ENCODE data around the gene WEE2. TPM values are rescaled to one million over a fixed set of nuclear protein-coding genes. Genes with fewer than 3 reads are reported as not detected.

WEE2 gene
- 0.06 TPM for total RNA-seq
- 0.13 TPM for polyA plus RNA-seq (ENCODE audit: insufficient read depth, low read depth, low replicate concordance)
- long read RNA-seq, donor 1 = 0 reads
- long read RNA-seq, donor 2 = 0 reads
- long read RNA-seq, donor 3 = 0 reads
- long read RNA-seq, donor 4 = 0 reads
- long read RNA-seq, donor 5 = 0 reads
- long read RNA-seq, donor 6 = 0 reads
- long read RNA-seq, donor 7 = 0 reads
- long read RNA-seq, donor 8 = 0 reads
- long read RNA-seq, donor 9 = 0 reads
- long read RNA-seq, donor 10 = 0 reads

- Histone ChIP-seq H3K27me3 (ENCODE audit: control insufficient read depth, insufficient read depth, low read length) (no peaks in the 10 kb centered on the region), H3K9me3 (ENCODE audit: control insufficient read depth in 2 of 3, insufficient read depth in 1 of 3, low read length in 3 of 3) (no peaks in the 10 kb centered on the region), H3K4me3 (ENCODE audit: low read length in 3 of 3) (no peak within 1 kb of the TSS), H3K36me3 (ENCODE audit: control insufficient read depth in 2 of 3, insufficient read depth in 3 of 3, low read length in 3 of 3) (no peaks in the 10 kb centered on the region), H3K27ac (ENCODE audit: low read depth in 2 of 2, low read length in 2 of 2) (no peak within 1 kb of the TSS), H3K9ac (ENCODE audit: low read length in 3 of 3) (no peak within 1 kb of the TSS), H3K4me1 (ENCODE audit: control insufficient read depth in 2 of 3, insufficient read depth in 2 of 3, low read depth in 1 of 3, low read length in 3 of 3) (no peaks in the 10 kb centered on the region)
- FAIRE-seq (no peak), DNase-seq (no peak)
- intact Hi-C loops (cut with DNase I) = no loop called here
- no peak for TF ChIP-seq CTCF (IDR thresholded peaks at IDR 0.05; ENCODE audit: borderline replicate concordance, extremely low read depth, insufficient read depth)
These were observed at the start of gene WEE2 for GRCh38 chr7:141708351-141708750. TSS of gene WEE2 (plus strand) at chr7:141708353. CDS start at chr7:141708759, 406 bp downstream.

GRCh38 chr7:141659501-141659900 lies 48.7 kb upstream of the WEE2 start:
- DNase-seq (no peak), FAIRE-seq (no peak)
- no peaks in the 10 kb centered on the region for H3K27me3 ChIP-seq (ENCODE audit: control insufficient read depth, insufficient read depth, low read length)
- no peak overlapping the region for H3K4me3 ChIP-seq (ENCODE audit: low read length in 3 of 3)
- TF ChIP-seq CTCF (IDR thresholded peaks at IDR 0.05; ENCODE audit: borderline replicate concordance, extremely low read depth, insufficient read depth) = no peak
- no peak overlapping the region for H3K9ac ChIP-seq (ENCODE audit: low read length in 3 of 3)
- peaks cover 0 to 12% (median 5%) of the 10 kb centered on the region in 3 donors for H3K4me1 ChIP-seq (ENCODE audit: control insufficient read depth in 2 of 3, insufficient read depth in 2 of 3, low read depth in 1 of 3, low read length in 3 of 3)
- H3K27ac ChIP-seq (ENCODE audit: low read depth in 2 of 2, low read length in 2 of 2) = no peak overlapping the region
- H3K9me3 ChIP-seq (ENCODE audit: control insufficient read depth in 2 of 3, insufficient read depth in 1 of 3, low read length in 3 of 3) = no peaks in the 10 kb centered on the region
- intact Hi-C loops (cut with DNase I) = no loop called here
- peaks cover 0 to 36% (median 5%) of the 10 kb centered on the region in 3 donors for H3K36me3 ChIP-seq (ENCODE audit: control insufficient read depth in 2 of 3, insufficient read depth in 3 of 3, low read length in 3 of 3)

DNA sequence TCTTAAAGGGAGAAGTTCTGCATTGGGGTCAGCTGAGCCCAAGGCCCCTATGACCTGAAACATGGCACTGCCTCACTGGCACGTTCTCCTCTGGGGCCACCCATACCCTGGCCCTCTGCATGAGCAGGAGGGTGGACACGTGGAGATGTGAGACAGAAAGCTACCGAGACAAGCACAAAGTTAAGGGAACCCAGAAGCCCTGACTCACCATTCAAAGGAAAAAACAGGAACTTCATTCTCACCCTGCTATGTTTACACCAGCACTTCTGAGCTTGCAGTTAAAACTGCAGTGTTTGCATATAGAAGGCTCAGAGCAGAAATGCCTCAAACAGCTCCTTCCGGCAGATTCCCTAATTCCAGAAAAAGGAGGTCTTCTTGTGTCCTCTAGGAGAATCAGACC lies 47.9 kb upstream of the WEE2 start:
- no peak for TF ChIP-seq CTCF (IDR thresholded peaks at IDR 0.05; ENCODE audit: borderline replicate concordance, extremely low read depth, insufficient read depth)
- Histone ChIP-seq H3K27ac (ENCODE audit: low read depth in 2 of 2, low read length in 2 of 2) (no peak overlapping the region), H3K9ac (ENCODE audit: low read length in 3 of 3) (no peak overlapping the region), H3K27me3 (ENCODE audit: control insufficient read depth, insufficient read depth, low read length) (no peaks in the 10 kb centered on the region), H3K4me1 (ENCODE audit: control insufficient read depth in 2 of 3, insufficient read depth in 2 of 3, low read depth in 1 of 3, low read length in 3 of 3) (peaks cover 0 to 12% (median 5%) of the 10 kb centered on the region in 3 donors), H3K36me3 (ENCODE audit: control insufficient read depth in 2 of 3, insufficient read depth in 3 of 3, low read length in 3 of 3) (peaks cover 0 to 40% (median 7%) of the 10 kb centered on the region in 3 donors), H3K4me3 (ENCODE audit: low read length in 3 of 3) (no peak overlapping the region), H3K9me3 (ENCODE audit: control insufficient read depth in 2 of 3, insufficient read depth in 1 of 3, low read length in 3 of 3) (no peaks in the 10 kb centered on the region)
- intact Hi-C loops (cut with DNase I) = no loop called here
- no peak for FAIRE-seq
- no peak for DNase-seq
